Suprapubic skin (tissue), 4 donors: ENCODE measurements around the gene RTP3. TPM values are rescaled to one million over a fixed set of nuclear protein-coding genes. Genes with fewer than 3 reads are reported as not detected.

Experiments
- DNase-seq, 2 donors: peaks; one replicate each; pipeline ENCODE4 v3.0.0-alpha.2; 2019; ENCODE audit warnings: low spot score in 2 of 2
- H3K27ac ChIP-seq: fragments of 200-600 bp; sonication (generic); one replicate; pipeline ENCODE4 v1.5.1; 2019
- H3K27me3 ChIP-seq: fragments of 200-600 bp; sonication (generic); one replicate; pipeline ENCODE4 v1.5.1; 2019
- H3K36me3 ChIP-seq: fragments of 200-600 bp; sonication (generic); one replicate; pipeline ENCODE4 v1.5.1; 2019
- H3K4me1 ChIP-seq: fragments of 200-600 bp; sonication (generic); one replicate; pipeline ENCODE4 v1.5.1; 2019
- H3K4me3 ChIP-seq: fragments of 200-600 bp; sonication (generic); one replicate; pipeline ENCODE4 v1.5.1; 2019; ENCODE audit warnings: mild to moderate bottlenecking
- H3K9me3 ChIP-seq: fragments of 200-600 bp; sonication (generic); one replicate; pipeline ENCODE4 v1.5.1; 2019
- EP300 ChIP-seq: sonication (generic); formaldehyde crosslinking; IDR thresholded peaks from one replicate; pipeline ENCODE4 v1.6.1; 2017; ENCODE audit warnings: antibody characterized with exemption
- POLR2A ChIP-seq, 2 donors: fragments of 450-650 bp; IDR thresholded peaks; one replicate each; pipeline ENCODE4 v1.6.1; 2017; ENCODE audit warnings: antibody characterized with exemption in 2 of 2, mild to moderate bottlenecking in 2 of 2, moderate library complexity in 2 of 2
- POLR2AphosphoS5 ChIP-seq, 3 donors: sonication (generic); formaldehyde crosslinking; IDR thresholded peaks; one replicate each; pipeline ENCODE4 v1.6.1; 2017; ENCODE audit warnings: antibody characterized with exemption in 3 of 3
- WGBS: methylation state at CpG from one replicate; pipeline ENCODE4 v1.1.5; 2018; 5-methylcytosine and 5-hydroxymethylcytosine counted together
- total RNA-seq, 4 donors: library from RNA; depleted of rRNA; stranded (reverse); fragments of >200 nt; gene quantifications; one replicate each; pipeline ENCODE4 v1.1.0, GENCODE V29; 2016
- TF ChIP-seq, protein P1 (sequence below), 2 donors: fragments of 200-600 bp in 1 of 2; fragments of 450-650 bp in 1 of 2; sonication (generic) in 1 of 2; IDR thresholded peaks; one replicate each; pipeline ENCODE4 v1.5.1; 2016 to 2019; ENCODE audit warnings: antibody characterized with exemption in 2 of 2, mild to moderate bottlenecking in 1 of 2, moderate library complexity in 1 of 2

RTP3 gene
- total RNA-seq, 4 donors from 2014 or later: not detected

DNA sequence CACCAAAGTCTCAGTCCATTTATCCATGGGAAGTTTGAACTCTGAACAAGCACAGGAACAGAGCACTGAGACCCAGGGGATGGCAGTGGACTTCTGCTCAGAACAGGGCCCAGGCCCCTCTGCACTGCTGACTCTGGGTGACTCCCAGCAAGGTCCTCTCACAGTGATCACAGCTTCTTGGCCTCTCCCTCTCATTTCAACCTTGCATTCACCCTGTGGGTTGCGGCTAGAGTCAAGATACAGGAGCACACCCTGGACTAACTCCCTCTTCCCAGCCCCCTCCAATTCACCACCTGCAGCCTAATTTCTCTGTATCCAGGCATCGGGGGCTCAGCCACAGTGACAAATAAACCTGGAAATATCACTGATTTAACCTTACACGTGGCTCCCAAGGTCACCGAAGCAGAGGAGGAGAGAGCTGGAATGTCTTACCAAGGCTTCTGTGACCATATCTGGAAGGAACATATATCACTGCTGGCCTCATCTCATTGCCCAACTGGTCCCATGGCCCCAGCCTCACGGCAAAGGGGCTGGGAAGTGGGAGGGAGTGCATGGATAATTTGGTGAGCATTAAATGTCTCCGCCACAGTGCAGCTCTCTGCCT is 1.2 kb downstream of the RTP3 start:
- no peak for DNase-seq
- TF ChIP-seq EP300 (no peak), POLR2AphosphoS5 (IDR thresholded peaks at IDR 0.05) (no peak), POLR2A (IDR thresholded peaks at IDR 0.05) (no peak)
- TF ChIP-seq, protein P1, sequence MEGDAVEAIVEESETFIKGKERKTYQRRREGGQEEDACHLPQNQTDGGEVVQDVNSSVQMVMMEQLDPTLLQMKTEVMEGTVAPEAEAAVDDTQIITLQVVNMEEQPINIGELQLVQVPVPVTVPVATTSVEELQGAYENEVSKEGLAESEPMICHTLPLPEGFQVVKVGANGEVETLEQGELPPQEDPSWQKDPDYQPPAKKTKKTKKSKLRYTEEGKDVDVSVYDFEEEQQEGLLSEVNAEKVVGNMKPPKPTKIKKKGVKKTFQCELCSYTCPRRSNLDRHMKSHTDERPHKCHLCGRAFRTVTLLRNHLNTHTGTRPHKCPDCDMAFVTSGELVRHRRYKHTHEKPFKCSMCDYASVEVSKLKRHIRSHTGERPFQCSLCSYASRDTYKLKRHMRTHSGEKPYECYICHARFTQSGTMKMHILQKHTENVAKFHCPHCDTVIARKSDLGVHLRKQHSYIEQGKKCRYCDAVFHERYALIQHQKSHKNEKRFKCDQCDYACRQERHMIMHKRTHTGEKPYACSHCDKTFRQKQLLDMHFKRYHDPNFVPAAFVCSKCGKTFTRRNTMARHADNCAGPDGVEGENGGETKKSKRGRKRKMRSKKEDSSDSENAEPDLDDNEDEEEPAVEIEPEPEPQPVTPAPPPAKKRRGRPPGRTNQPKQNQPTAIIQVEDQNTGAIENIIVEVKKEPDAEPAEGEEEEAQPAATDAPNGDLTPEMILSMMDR (IDR thresholded peaks at IDR 0.05): no peak

DNA sequence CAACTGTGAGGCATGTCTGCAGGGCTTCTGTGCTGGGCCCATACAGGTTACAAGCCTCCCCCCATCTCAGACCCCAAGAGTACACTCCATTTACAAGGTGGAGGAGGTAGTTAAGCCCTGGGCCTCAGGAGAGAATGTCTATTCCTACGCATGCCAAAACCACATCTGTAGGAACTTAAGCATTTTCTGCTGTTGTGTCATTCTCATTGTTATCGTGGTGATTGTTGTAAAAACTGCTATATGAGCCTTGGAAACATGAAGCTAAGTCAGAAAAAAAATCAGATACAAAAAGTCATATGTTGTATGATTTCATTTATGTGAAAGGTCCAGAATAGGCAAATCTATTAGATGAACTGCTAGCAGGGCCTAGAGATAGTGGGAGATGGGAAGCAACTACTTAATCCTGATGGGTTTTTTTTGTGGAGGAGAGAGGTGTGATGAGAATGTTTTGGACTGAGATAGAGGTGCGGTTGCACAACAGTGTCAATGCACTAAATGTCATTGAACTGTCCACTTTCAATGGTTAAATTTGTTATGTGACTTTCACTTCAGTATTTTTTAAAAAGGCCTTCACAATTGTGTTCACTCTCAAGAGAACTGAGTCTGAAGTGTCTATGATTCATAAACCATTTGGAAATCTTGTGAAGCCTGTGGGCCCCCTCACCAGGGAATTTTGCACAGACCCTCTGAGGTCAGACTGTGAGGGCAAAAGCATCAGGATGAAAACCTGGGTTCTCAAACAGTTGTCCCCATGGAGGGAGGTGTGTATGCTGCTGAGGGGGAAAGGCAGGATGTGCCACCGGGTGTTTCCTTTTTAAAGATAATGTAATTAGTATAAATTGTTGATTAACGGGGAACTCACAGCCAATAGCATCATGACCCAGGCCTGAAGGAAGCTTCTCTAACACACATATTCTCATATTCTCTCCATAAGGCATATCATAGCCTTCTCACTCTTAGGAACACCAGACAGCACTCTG is 3.2 kb downstream of the RTP3 start:
- H3K36me3 ChIP-seq: no peaks in the 10 kb centered on the region
- TF ChIP-seq POLR2A (IDR thresholded peaks at IDR 0.05) (no peak), EP300 (no peak)
- no peak for DNase-seq
- H3K4me1 ChIP-seq: no peaks in the 10 kb centered on the region
- WGBS: 76% methylated on average over 5 of the region's 5 CpGs
- H3K27me3 ChIP-seq: no peaks in the 10 kb centered on the region
- no peaks in the 10 kb centered on the region for H3K9me3 ChIP-seq
- H3K4me3 ChIP-seq: no peak overlapping the region
- H3K27ac ChIP-seq: no peak overlapping the region

More for the DNA sequence above, 1.2 kb downstream of the RTP3 start:
- Histone ChIP-seq H3K27me3 (no peaks in the 10 kb centered on the region), H3K9me3 (no peaks in the 10 kb centered on the region), H3K36me3 (no peaks in the 10 kb centered on the region), H3K4me3 (no peak overlapping the region), H3K27ac (no peak overlapping the region), H3K4me1 (no peaks in the 10 kb centered on the region)
- WGBS: 87% methylated on average over 6 of the region's 6 CpGs

DNA sequence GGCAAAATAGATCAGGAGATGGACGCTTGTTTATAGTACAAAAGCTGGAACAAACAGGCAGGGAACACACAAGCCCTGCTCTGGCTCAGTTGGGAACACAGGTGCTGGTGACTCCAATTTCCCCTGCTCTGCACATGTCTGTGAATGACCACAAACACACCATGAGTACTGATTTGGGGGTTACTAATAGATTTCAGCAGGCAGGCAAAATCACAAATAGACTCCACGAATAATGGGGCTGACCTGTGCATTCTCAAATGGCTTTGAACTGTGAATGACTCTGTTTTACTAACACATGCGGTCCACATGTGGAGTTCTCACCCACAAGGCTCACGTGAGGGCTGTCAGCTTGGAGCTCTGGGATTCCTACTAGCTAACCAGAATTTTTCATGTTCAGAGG is 3.9 kb downstream of the RTP3 start:
- no peak for DNase-seq
- Histone ChIP-seq H3K27me3 (no peaks in the 10 kb centered on the region), H3K36me3 (no peaks in the 10 kb centered on the region), H3K4me1 (no peaks in the 10 kb centered on the region), H3K4me3 (no peak overlapping the region), H3K9me3 (no peaks in the 10 kb centered on the region), H3K27ac (no peak overlapping the region)
- TF ChIP-seq, protein P1 (IDR thresholded peaks at IDR 0.05): no peak
- TF ChIP-seq EP300 (no peak), POLR2AphosphoS5 (IDR thresholded peaks at IDR 0.05) (no peak), POLR2A (IDR thresholded peaks at IDR 0.05) (no peak)
- 78% methylated on average over 4 of the region's 4 CpGs for WGBS

DNA sequence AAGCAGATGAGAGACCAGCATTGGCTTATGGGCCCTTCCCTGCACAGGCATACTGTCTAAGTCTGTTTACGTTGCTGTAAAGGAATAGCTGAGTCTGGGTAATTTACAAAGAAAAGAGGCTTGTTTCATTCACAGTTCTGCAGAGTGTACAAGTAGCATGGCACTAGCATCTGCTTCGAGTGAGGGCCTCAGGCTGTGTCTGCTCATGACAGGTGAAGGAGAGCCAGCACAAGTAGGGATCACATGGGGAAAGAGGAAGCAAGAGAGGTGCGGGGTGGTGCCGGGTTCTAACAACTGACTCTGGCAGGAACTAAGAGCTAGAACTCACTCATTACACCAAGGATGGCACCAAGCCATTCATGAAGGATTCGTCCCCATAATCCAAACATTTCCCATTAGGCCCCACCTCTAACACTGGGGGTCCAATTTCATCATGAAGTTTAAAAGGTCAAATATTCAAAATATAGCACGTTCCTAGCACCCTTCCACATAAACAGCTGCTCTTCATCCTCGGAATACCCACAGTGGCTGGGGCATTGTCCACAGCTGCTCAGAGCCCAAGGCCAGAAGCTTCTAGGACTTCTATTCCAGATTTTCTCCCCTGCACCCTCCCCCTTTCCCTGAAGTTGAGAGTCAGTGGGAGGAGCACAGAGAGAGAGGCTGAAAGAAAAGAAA is 5.6 kb downstream of the RTP3 start:
- H3K4me3 ChIP-seq: no peak overlapping the region
- H3K36me3 ChIP-seq: no peaks in the 10 kb centered on the region
- no peak for DNase-seq
- TF ChIP-seq POLR2AphosphoS5 (IDR thresholded peaks at IDR 0.05): no peak
- no peak for TF ChIP-seq EP300
- no peak for TF ChIP-seq POLR2A (IDR thresholded peaks at IDR 0.05)
- TF ChIP-seq, protein P1 (IDR thresholded peaks at IDR 0.05): no peak
- no peak overlapping the region for H3K27ac ChIP-seq
- H3K4me1 ChIP-seq: no peaks in the 10 kb centered on the region
- H3K9me3 ChIP-seq: no peaks in the 10 kb centered on the region
- 71% methylated on average over 7 of the region's 7 CpGs for WGBS
- no peaks in the 10 kb centered on the region for H3K27me3 ChIP-seq

DNA sequence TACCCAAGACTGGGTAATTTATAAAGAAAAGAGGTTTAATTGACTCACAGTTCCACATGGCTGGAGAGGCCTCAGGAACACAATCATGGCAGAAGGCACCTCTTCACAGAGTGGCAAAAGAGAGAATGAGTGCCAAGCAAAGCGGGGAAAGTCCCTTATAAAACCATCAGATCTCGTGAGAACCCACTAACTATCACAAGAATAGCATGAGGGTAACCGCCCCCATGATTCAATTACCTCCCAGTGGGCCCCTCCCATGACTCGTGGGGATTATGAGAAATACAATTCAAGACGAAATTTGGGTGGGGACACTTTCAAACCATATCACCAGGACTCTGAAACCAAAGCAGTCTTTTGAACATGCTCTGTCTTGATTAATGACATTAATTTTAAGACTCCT is 7.0 kb downstream of the RTP3 start:
- no peak overlapping the region for H3K4me3 ChIP-seq
- no peak for DNase-seq
- no peaks in the 10 kb centered on the region for H3K9me3 ChIP-seq
- H3K27me3 ChIP-seq: no peaks in the 10 kb centered on the region
- no peak for TF ChIP-seq POLR2AphosphoS5 (IDR thresholded peaks at IDR 0.05)
- no peak for TF ChIP-seq POLR2A (IDR thresholded peaks at IDR 0.05)
- TF ChIP-seq, protein P1 (IDR thresholded peaks at IDR 0.05): no peak
- no peak for TF ChIP-seq EP300
- WGBS: 48% methylated on average over 5 of the region's 5 CpGs
- H3K36me3 ChIP-seq: no peaks in the 10 kb centered on the region
- H3K4me1 ChIP-seq: no peaks in the 10 kb centered on the region
- H3K27ac ChIP-seq: no peak overlapping the region
